DMS79 treated with DMSO at 0.1 percent for 48 hours (cell line): ENCODE results near the gene UBE2F.
"Not testable (repeated sequence)": the region's sequence is repeated elsewhere in the genome, so short reads cannot be mapped to it uniquely, and the experiment has no call there.

ENCODE experiments used
- DNase-seq: peaks from one replicate; lab custom pipeline; 2025; lab: John Stamatoyannopoulos, UW

The UBE2F gene

DNA sequence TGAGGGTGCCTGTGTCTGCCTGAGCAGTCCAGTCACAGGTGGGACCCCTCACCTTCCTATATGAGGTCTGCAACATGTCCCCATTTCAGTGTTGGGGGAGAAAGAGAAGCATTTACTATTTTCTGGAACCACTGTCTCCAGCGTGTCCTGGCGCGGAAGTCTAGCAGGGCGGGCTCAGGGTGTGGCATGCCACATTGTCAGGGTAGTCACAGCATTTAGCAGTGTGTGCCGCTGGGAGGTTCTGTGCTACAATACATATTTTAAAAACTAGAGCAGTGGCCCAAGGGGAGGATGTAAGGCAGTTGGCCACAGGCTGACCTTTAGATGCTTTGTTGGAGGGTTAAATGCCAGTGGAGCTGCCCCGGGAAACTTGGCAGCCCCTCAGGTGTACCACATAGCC lies 12.5 kb downstream of the UBE2F start:
- DNase-seq: no peak

GRCh38 chr2:237980087-237980486 lies 13.3 kb downstream of the UBE2F start:
- no peak for DNase-seq

- DNase-seq: no peak
Measured at GRCh38 chr2:237980751-237981150, 13.9 kb downstream of the UBE2F start.

GRCh38 chr2:237981621-237982020 lies 14.8 kb downstream of the UBE2F start:
- DNase-seq: not testable (repeated sequence)

DNA sequence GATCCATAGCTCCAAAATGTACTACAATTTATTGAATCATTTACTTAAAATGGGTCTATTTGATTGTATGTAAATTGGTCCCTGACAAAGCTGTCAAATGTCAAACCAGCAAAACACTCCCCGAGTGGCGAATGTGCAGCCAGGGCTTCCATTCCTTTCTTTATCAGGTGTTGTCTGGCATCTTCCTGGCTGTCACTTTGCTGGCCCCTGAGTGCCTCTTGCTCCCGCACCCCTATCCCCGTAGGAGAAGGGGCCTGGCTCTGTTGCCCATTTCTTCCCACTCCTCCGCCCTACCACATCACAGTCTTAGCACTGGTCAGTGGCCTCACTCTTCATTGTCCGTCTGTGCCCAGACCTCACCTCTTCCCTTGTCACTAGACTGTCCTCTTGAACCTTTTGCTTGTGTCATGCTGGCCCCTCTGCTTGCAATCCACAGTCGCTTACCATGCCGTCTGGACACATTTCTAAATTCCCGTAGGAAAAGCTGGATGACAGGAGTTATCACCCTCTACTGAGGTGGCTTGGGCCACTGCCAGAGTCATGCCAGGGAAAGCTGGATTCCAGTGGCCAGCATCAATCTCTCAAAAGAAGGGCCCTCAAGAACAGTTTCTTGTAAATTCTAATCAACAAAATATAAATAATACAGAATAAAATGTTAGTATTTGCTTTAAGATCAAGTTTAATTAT lies 15.4 kb downstream of the UBE2F start:
- no peak for DNase-seq

GRCh38 chr2:237983922-237984321 lies 17.1 kb downstream of the UBE2F start:
- no peak for DNase-seq

- DNase-seq: no peak
Measured at GRCh38 chr2:237987268-237987667, 20.5 kb downstream of the UBE2F start.

DNA sequence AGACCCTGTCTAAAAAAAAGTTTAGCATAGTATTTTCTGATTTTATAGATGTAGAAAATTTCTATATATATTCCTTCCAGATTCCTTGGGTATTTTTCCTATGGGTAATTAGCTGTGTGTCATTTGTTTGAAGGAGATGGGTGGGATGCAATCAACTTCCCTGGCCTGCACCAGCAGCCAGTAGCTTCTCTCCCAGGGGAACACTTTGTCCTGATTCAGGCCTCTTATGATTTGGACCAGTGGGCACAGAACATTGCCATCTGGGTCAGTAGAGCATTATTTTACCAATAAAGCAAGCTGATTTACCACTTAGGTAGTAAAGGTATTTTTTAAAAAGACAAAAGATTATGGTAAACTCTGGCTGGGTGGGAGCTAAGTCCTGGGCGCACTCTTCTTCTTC lies 26.9 kb downstream of the UBE2F start:
- no peak for DNase-seq

DNA sequence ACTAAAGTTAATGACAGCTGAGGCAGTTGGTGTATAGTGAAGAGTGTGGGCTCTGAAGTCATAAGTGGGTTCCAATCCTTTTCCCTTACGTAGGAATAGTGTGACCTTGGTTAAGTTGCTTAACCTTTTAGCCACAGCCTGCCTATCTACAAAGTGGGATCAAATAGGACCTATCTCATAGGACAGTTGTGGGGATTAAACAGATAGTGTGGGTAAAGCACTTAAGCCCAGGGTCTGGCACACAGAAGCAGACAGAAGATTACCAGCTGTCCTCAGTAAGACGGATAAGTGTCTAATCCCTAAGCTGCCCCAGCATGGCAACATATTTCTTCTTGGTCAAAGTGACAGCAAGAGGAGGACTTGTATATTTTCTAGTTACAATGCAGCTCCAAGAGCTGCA lies 28.2 kb downstream of the UBE2F start:
- no peak for DNase-seq

- DNase-seq: peak; percentile 78
Measured at GRCh38 chr2:237996021-237996593, 29.3 kb downstream of the UBE2F start.

GRCh38 chr2:237997521-237997920 lies 30.7 kb downstream of the UBE2F start:
- DNase-seq: no peak

GRCh38 chr2:237998530-237998929 lies 31.7 kb downstream of the UBE2F start:
- DNase-seq: no peak

- DNase-seq: no peak
Measured at GRCh38 chr2:238003234-238004031, 36.6 kb downstream of the UBE2F start.

DNA sequence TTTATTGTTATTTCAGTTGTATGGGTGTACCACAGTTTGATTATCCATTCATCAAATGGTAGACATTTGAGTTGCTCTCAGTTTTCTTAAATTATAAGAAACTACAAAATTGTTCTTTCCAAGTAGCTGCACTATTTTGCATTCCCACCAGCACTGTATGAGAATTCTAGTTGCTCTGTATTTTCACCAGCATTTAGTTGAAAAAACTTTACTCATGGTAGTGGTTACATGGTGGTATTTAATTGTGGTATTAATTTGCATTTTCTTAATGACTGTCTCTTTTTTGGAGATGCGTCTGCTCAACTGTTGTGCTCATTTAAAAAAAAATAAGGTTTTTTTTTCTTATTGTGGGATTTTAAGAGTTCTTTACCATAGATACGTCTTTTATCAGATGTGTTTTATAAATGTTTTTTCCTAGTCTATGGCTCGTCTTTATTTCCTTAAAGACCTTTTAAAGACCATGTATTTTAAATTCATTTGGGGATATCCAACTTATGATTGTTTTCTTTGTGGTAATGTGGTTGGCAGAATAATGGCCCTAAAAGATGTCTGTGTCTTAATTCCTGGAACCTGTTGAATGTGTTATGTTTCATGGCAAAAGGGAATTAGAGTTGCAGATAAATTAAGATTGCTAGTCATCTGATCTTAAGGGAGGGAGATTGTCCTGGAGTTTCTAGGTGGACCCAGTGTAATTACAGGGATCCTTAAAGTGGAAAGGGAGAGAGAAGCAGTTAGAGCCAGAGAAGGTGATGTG lies 37.4 kb downstream of the UBE2F start:
- DNase-seq: no peak

GRCh38 chr2:238005528-238005927 lies 38.7 kb downstream of the UBE2F start:
- no peak for DNase-seq

DNA sequence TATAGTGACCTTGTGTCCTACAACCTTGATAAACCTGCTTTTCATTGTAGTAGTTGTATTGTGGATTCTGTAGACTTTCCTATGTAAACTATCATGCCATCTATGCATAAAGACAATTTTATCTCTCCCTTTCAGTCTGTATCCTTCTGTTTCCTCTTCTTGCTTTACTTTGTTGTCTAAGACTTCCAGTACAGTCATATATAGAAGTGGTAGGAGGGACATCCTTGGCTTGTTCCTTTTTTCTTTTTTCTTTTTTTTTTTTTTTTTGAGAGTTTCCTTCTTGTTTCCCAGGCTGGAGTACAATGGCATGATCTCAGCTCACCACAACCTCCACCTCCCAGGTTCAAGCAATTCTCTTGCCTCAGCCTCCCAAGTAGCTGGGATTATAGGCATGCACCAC lies 39.7 kb downstream of the UBE2F start:
- DNase-seq: no peak

DNA sequence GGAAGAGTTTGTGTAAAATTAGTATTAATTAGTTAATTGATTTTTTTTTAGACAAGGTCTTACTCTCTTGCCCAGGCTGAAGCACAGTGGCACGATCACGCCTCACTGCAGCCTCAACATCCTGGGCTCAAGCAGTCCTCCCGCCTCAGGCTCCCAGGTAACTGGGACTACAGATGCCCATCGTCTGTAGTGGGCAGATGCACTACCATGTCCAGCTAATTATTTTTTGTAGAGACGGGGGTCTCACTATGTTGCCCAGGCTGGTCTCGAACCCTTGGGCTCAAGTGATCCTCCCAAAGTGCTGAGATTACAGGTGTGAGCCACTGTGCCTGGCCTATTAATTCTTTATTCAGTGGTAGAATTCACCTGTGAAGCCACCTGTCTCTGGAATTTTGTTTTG lies 41.1 kb downstream of the UBE2F start:
- DNase-seq: no peak

- DNase-seq: no peak
Measured at GRCh38 chr2:238009563-238009962, 42.7 kb downstream of the UBE2F start.

DNA sequence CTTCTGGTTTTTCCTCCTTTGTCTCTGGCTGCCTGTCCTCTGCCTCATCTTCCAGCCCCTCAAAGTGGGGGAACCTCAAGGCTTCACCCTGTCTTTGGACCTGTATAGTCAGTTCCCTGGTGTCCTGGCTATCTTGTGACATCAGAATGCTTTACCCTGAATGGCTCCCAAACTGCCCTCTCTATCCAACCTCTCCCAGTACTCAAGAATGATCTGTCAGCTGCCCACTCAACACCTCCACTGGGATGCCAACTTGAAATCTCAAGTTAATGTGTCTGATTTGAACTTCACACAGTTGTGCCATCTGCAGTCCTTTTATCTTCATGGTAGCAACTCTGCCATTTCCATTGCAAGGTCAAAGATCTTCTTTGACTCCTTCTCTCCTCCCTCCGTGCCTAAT lies 43.8 kb downstream of the UBE2F start:
- no peak for DNase-seq

DNA sequence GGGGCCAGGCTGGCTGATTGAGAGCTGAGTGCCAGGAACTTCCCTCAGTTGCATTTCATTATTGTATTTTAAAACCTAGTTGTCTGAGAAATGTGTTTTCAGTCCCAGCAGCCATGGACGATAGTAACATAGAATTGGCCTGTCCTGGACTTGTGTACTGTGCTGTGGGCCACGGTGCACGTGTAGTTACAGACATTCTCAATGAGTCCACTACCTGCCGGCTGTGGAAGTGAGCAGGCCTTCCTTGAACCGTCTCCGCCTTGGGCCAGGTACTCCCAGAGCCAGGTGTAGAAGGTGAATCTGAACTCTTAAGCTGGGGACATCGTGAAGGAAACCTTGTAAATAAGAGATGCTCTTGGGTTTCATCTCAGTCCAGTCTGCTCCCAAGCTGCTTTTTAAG lies 47.0 kb downstream of the UBE2F start:
- no peak for DNase-seq

- no peak for DNase-seq
Measured at GRCh38 chr2:238015705-238016104, 48.9 kb downstream of the UBE2F start.

GRCh38 chr2:238016526-238016925 lies 49.7 kb downstream of the UBE2F start:
- peak; percentile 87 for DNase-seq

- DNase-seq: no peak
Measured at GRCh38 chr2:238019962-238020361, 53.1 kb downstream of the UBE2F start.
